ENCODE data around the gene RNF149.
"Not testable (repeated sequence)": the region's sequence is repeated elsewhere in the genome, so short reads cannot be mapped to it uniquely, and the experiment has no call there.

RNF149 gene

DNA sequence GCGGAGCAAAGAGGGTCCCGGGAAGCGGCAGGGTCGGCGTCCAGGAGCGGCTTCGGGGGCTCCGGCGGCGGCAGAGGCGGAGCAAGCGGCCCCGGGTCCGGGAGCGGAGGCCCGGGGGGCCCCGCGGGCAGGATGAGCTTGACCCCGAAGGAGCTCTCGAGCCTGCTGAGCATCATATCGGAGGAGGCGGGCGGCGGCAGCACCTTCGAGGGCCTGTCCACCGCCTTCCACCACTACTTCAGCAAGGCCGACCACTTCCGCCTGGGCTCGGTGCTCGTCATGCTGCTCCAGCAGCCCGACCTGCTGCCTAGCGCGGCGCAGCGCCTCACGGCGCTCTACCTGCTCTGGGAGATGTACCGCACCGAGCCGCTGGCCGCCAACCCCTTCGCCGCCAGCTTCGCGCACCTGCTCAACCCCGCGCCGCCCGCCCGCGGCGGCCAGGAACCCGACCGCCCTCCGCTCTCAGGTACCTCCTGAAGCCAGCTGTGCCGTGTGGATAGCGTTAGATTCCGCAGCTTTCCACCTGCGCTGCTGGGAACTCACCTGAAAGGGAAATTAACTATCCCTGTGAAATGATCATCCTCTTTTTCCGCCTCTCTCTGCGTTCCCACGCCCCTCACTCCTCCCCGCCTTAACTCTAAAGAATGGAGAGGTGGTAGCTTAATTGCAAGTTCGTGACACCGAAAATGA lies 55.3 kb downstream of the RNF149 start:
- DNase-seq: peak; percentile 59

- peak; percentile 94 for DNase-seq
Measured at GRCh38 chr2:101252408-101253012, 56.0 kb downstream of the RNF149 start, which contains the start of gene CNOT11. Gene CNOT11 (plus strand): TSS chr2:101252886. CDS start chr2:101252965, 79 bp downstream.

GRCh38 chr2:101251844-101252407 lies 56.6 kb downstream of the RNF149 start:
- DNase-seq: peak; percentile 84

GRCh38 chr2:101251246-101251781 lies 57.2 kb downstream of the RNF149 start:
- not testable (repeated sequence) for DNase-seq

- no peak for DNase-seq
Measured at GRCh38 chr2:101249826-101250225, 58.7 kb downstream of the RNF149 start.

GRCh38 chr2:101248756-101249155 lies 59.7 kb downstream of the RNF149 start:
- DNase-seq: not testable (repeated sequence)

- not testable (repeated sequence) for DNase-seq
Measured at GRCh38 chr2:101245468-101245867, 63.0 kb downstream of the RNF149 start.

DNA sequence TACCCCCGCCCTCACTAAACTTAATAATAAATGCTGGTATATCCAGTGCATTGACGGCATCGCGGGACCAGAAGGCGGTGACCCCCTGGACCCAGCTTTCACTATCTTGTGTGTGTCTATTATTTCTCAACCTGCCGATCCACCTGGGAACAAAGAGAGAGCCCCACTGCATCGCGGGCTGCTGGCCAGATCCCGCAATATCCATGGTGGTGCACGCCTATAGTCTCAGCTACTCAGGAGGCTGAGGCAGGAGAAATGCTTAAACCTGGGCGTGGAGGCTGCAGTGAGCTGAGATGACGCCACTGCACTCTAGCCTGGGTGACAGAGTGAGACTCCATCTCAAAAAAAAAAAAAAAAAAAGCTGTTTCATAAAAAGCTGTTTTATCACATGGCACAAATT lies 63.6 kb downstream of the RNF149 start:
- DNase-seq: not testable (repeated sequence)

GRCh38 chr2:101244373-101244772 lies 64.1 kb downstream of the RNF149 start:
- not testable (repeated sequence) for DNase-seq

- no peak for DNase-seq
Measured at GRCh38 chr2:101241158-101241557, 67.3 kb downstream of the RNF149 start.

DNA sequence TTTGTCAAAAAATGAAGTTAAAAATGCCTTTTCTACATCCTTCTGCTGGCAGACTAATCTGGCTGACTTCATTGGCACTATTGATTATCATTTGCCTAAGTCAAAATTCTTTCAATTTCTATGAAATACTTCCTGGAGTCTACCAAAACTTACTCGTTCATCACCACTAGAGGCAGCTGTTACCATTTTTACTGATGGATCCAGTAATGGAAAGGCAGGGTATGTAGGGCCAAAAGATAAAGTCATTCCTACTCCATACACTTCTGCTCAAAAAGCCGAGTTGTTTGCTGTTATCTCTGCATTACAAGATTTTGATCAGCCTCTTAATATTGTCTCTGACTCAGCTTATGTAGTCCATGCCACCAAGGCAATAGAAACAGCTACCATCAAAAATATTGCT lies 67.8 kb downstream of the RNF149 start:
- DNase-seq: peak; percentile 15

DNA sequence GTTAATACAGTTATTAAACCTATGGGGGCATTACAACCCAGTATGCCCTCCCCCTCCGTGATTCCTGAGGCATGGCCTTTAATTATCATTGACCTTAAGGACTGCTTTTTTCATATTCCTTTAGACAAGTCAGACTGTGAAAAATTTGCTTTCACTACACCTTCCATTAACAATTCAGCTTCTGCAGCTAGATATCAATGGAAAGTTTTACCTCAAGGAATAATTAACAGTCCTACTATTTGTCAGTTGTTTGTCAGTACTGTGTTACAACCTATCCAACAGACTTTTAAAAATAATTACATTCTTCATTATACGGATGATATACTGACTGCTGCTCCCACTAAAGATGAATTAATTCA lies 68.8 kb downstream of the RNF149 start:
- DNase-seq: not testable (repeated sequence)

DNA sequence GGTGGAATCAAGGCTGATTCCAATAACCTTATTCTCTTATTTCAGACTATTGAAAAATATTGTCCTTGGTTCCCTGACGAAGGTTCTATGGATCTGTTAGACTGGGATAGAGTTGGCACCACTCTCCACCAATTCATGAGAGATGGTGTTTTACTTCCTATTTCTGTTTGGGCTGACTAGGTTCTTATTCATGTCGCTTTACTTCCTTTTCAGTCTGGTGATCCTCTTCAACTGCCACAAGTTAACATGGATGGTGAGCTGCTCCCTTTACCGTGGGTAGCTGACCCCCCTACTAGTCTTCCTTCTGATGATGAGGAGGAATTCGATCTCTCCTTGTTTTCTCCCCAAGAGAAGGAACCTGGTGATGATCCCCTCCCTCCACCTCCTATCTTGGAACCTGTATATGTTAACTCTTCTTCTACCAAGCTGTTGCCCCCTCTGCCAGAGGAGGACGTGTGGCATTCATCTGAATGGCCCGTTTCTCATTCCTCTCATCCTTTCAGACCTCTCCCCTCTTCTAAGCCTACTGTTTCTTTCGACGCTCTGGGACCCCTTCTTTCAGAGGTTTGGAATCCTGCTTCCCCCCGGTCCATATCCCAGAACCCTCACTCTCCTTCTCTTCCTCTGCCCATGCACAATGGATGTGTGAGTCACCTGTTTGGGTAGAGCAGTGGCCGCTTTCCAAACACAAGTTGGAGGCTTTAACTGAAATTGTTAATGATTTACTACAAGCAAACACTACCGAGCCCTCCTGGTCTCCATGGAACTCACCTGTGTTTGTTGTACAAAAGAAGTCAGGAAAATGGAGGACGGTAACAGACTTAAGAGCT lies 69.4 kb downstream of the RNF149 start:
- DNase-seq: peak; percentile 66

DNA sequence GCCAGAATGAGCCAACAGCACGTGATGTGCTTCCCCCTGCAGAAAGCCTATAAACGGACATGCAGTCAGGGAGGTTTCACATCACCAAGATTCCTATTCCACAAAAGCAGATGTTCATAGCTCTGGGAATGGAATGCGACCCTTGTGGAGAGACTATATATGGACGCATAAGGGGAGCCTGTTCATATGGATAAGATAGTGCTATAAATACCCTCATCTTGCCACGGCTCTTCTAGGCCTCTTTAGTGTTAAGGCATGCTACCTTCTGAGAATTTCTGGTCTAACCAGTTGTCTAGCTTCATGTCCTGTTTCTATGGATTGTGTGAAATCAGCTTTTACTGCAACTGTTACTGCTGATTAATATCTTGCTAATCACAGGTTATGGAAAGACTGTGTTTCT lies 70.6 kb downstream of the RNF149 start:
- not testable (repeated sequence) for DNase-seq

GRCh38 chr2:101235956-101236355 lies 72.5 kb downstream of the RNF149 start:
- DNase-seq: not testable (repeated sequence)

GRCh38 chr2:101234169-101234938 lies 74.1 kb downstream of the RNF149 start:
- no peak for DNase-seq

DNA sequence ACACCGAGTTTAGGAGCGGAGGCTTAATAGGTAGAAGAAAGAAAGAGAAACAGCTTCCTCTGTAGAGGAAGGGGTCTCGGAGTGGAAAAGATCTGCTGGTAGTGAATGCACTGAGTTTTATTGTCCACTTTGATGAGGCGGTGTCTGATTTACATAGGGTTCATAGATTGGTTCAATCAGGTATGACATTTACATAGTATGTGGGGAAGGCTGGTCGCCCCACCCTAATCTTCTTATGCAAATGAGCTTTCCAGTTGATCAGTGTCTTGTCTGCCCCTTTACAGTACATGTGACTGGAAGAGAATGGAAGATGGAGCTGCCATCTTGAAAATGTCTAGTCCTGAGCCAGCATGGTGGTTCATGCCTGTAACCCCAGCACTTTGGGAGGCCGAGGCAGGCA lies 75.7 kb downstream of the RNF149 start:
- DNase-seq: peak; percentile 24

GRCh38 chr2:101231937-101232730 lies 76.4 kb downstream of the RNF149 start:
- DNase-seq: no peak

DNA sequence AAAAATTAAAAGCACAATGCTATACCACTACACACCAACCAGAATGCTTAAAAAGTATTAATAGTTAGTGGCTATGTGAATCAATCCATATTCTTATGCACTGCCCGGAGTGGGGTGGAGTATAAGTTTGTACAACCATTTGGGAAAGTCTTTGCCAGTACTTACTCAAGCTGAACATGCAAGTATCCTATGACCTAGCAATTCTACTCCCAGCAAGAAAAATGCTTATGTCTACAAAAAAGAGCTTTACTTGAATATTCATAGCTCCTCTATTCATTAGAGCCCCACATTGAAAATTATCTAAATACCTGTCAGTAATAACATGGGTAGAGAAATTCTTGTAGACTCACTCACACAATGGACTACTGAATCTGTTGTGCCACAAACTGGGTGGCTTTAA lies 77.3 kb downstream of the RNF149 start:
- DNase-seq: no peak

DNA sequence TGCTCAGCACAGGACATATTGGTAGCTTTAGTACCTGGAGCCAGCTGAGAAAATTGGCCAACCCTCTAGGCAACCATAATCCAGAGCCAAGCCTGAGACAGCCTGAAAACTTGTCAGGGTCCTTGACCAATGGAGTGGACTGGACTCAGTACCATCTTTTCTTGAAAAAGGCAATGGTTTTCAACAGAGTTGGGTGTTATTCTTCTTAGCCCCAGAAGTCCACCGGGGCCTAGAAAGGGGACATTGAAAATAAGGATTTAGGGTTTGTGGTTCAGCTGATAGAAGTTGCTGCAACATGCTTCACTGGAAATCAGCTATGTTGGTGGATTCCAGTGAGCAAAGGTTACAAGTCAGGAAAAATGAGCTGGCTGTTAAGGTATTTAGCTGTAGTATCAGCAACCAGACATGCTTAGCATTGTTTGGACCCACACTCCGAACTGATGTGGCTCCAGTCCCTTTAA lies 77.9 kb downstream of the RNF149 start:
- DNase-seq: no peak
